Panc1 (cell line): Measurements from ENCODE around the gene EAPP.
"Not testable (repeated sequence)": the region's sequence is repeated elsewhere in the genome, so short reads cannot be mapped to it uniquely, and the experiment has no call there.

Source experiments
- CTCF ChIP-seq: fragments of 450-650 bp; IDR thresholded peaks from 2 replicates; pipeline ENCODE4 v1.5.1; 2017; ENCODE audit warnings: mild to moderate bottlenecking
- POLR2AphosphoS5 ChIP-seq: IDR thresholded peaks from 2 replicates; pipeline ENCODE4 v1.6.1; 2012; ENCODE audit warnings: mild to moderate bottlenecking, low read depth, low read length, moderate library complexity
- REST ChIP-seq, 2 experiments: IDR thresholded peaks; 2 replicates each; pipeline ENCODE4 v1.6.1; 2011 to 2012; ENCODE audit warnings: low read depth in 2 of 2, control low read depth in 1 of 2, low read length in 1 of 2, mild to moderate bottlenecking in 1 of 2, moderate library complexity in 1 of 2; ENCODE audit not compliant: insufficient read depth in 1 of 2
- SIN3A ChIP-seq: IDR thresholded peaks from 2 replicates; pipeline ENCODE4 v1.6.1; 2012; ENCODE audit warnings: low read depth, mild to moderate bottlenecking, low read length, moderate library complexity, borderline replicate concordance; ENCODE audit not compliant: insufficient read depth
- TCF7L2 ChIP-seq: IDR thresholded peaks from 2 replicates; pipeline ENCODE4 v1.6.1; 2011; ENCODE audit warnings: mild to moderate bottlenecking, low read depth, low read length, inconsistent platforms

GRCh38 chr14:34556498-34556829, 17.0 kb upstream of the EAPP start:
- TF ChIP-seq POLR2AphosphoS5; CTCF; SIN3A; TCF7L2; REST (IDR thresholded peaks at IDR 0.05; ENCODE audit: insufficient read depth in 1 of 2, low read depth in 2 of 2, low read length in 1 of 2): not testable (repeated sequence)
